NCI-H2196 (cell line): ENCODE measurements around the gene RCAN1.

Experiments
- DNase-seq: peaks from one replicate; lab custom pipeline; 2025; ENCODE audit not compliant: unreplicated experiment; lab: John Stamatoyannopoulos, UW

The RCAN1 gene

GRCh38 chr21:34599534-34600101, 15.3 kb downstream of the RCAN1 start:
- no peak for DNase-seq

- no peak for DNase-seq
These were observed 15.9 kb downstream of the RCAN1 start for GRCh38 chr21:34598931-34599400.

- DNase-seq, result no peak
These were observed 17.5 kb downstream of the RCAN1 start for GRCh38 chr21:34597406-34597805.

GRCh38 chr21:34596561-34597271, 18.2 kb downstream of the RCAN1 start:
- DNase-seq, result no peak

GRCh38 chr21:34595457-34595856, 19.5 kb downstream of the RCAN1 start:
- DNase-seq, result no peak

- no peak for DNase-seq
These were observed 20.2 kb downstream of the RCAN1 start for GRCh38 chr21:34594566-34595234.

GRCh38 chr21:34593954-34594531, 20.9 kb downstream of the RCAN1 start:
- no peak for DNase-seq

GRCh38 chr21:34593423-34593822, 21.5 kb downstream of the RCAN1 start:
- DNase-seq, result peak; percentile 82

GRCh38 chr21:34592120-34592955, 22.6 kb downstream of the RCAN1 start:
- DNase-seq, result no peak

GRCh38 chr21:34590520-34590919, 24.4 kb downstream of the RCAN1 start:
- DNase-seq, result no peak

GRCh38 chr21:34589511-34590282, 25.2 kb downstream of the RCAN1 start:
- DNase-seq, result no peak

- DNase-seq, result no peak
These were observed 30.9 kb downstream of the RCAN1 start for GRCh38 chr21:34583926-34584563.

- DNase-seq, result no peak
These were observed 32.3 kb downstream of the RCAN1 start for GRCh38 chr21:34582506-34583150.

- no peak for DNase-seq
These were observed 34.7 kb downstream of the RCAN1 start for GRCh38 chr21:34580181-34580700.

- no peak for DNase-seq
These were observed 35.5 kb downstream of the RCAN1 start for GRCh38 chr21:34579411-34579810.

GRCh38 chr21:34576041-34576511, 38.8 kb downstream of the RCAN1 start:
- DNase-seq, result no peak

GRCh38 chr21:34574601-34575529, 40.0 kb downstream of the RCAN1 start:
- no peak for DNase-seq

- DNase-seq, result no peak
These were observed 42.9 kb downstream of the RCAN1 start for GRCh38 chr21:34571994-34572393.
